Astrocyte (in vitro differentiated cells and primary cell): ENCODE results near the gene PKDREJ.

Experiments used
- EZH2 ChIP-seq: IDR thresholded peaks from 2 replicates; pipeline ENCODE4 v1.6.1; 2012; ENCODE audit warnings: mild to moderate bottlenecking, low read length, inconsistent platforms; ENCODE audit not compliant: insufficient read depth
- TF ChIP-seq, protein P1 (sequence below): IDR thresholded peaks from 2 replicates; pipeline ENCODE4 v1.5.1; 2011; ENCODE audit warnings: low read depth, mild to moderate bottlenecking, inconsistent platforms, low read length, moderate library complexity; ENCODE audit not compliant: insufficient read depth

DNA sequence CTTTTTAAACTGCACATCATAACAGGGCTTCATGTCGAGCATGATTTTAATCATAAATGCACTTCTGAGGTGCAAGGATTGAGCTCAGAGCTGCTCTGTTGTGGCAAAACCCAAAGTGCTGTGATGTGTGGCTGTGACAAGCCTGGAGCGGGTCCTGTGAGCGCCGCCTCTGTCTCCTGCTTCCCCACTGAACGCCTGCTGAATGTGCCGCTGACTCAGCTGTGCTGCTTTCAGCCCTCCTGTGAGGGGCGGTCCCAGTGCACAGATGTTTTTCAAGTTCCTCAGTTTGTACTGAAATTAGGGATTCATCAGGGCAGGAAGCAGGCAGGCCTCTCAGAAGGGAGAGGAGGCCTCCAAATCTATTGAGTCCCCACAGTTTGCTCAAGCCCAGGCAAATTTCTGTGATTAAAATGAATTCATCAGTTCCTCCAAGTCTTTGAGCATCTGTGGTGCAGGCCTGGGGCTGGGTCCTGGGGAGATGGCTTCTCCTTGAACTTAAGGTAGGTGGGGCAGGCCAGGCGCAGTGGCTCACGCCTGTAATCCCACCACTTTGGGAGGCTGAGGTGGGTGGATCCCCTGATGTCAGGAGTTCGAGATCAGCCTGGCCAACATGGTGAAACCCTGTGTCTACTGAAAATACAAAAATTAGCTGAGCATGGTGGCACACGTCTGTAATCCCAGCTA is 30.6 kb upstream of the PKDREJ start:
- TF ChIP-seq, protein P1, sequence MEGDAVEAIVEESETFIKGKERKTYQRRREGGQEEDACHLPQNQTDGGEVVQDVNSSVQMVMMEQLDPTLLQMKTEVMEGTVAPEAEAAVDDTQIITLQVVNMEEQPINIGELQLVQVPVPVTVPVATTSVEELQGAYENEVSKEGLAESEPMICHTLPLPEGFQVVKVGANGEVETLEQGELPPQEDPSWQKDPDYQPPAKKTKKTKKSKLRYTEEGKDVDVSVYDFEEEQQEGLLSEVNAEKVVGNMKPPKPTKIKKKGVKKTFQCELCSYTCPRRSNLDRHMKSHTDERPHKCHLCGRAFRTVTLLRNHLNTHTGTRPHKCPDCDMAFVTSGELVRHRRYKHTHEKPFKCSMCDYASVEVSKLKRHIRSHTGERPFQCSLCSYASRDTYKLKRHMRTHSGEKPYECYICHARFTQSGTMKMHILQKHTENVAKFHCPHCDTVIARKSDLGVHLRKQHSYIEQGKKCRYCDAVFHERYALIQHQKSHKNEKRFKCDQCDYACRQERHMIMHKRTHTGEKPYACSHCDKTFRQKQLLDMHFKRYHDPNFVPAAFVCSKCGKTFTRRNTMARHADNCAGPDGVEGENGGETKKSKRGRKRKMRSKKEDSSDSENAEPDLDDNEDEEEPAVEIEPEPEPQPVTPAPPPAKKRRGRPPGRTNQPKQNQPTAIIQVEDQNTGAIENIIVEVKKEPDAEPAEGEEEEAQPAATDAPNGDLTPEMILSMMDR, result no peak
- no peak for TF ChIP-seq EZH2
